Type B pancreatic cell (in vitro differentiated cells): ENCODE results near the gene TSSC4. TPM values are rescaled to one million over a fixed set of nuclear protein-coding genes. Genes with fewer than 3 reads are reported as not detected.

Experiments
- DNase-seq: peaks from one replicate; pipeline ENCODE4 v3.0.0; 2021; ENCODE audit warnings: mixed read lengths; ENCODE audit not compliant: unreplicated experiment; ENCODE audit errors: extremely low spot score
- H3K27ac Mint-ChIP-seq: 2 replicates; pipeline ENCODE4 v1.8.0; 2021; ENCODE audit warnings: mild to moderate bottlenecking, mixed read lengths
- H3K27me3 Mint-ChIP-seq: 2 replicates; pipeline ENCODE4 v1.8.0; 2021; ENCODE audit warnings: mixed read lengths
- H3K36me3 Mint-ChIP-seq: 2 replicates; pipeline ENCODE4 v1.8.0; 2021; ENCODE audit warnings: mixed read lengths
- H3K4me1 Mint-ChIP-seq: one replicate; pipeline ENCODE4 v1.8.0; 2021; ENCODE audit warnings: mixed read lengths; ENCODE audit not compliant: unreplicated experiment
- H3K4me3 Mint-ChIP-seq: 2 replicates; pipeline ENCODE4 v1.8.0; 2021; ENCODE audit warnings: mild to moderate bottlenecking, mixed read lengths
- H3K9me3 Mint-ChIP-seq: 2 replicates; pipeline ENCODE4 v1.8.0; 2021; ENCODE audit warnings: mixed read lengths
- total RNA-seq: library from RNA; stranded (reverse); gene quantifications from 2 replicates; pipeline ENCODE4 v1.2.1, GENCODE V29; 2021; ENCODE audit warnings: low replicate concordance
- TF ChIP-seq, protein P1 (sequence below): fragments of 200-600 bp; sonication (generic); conservative IDR thresholded peaks from 2 replicates; pipeline ENCODE4 v1.5.0; 2021; ENCODE audit warnings: antibody characterized with exemption, mild to moderate bottlenecking

The TSSC4 gene
- total RNA-seq, 1 donor from 2014 or later = 59.0 TPM

DNA sequence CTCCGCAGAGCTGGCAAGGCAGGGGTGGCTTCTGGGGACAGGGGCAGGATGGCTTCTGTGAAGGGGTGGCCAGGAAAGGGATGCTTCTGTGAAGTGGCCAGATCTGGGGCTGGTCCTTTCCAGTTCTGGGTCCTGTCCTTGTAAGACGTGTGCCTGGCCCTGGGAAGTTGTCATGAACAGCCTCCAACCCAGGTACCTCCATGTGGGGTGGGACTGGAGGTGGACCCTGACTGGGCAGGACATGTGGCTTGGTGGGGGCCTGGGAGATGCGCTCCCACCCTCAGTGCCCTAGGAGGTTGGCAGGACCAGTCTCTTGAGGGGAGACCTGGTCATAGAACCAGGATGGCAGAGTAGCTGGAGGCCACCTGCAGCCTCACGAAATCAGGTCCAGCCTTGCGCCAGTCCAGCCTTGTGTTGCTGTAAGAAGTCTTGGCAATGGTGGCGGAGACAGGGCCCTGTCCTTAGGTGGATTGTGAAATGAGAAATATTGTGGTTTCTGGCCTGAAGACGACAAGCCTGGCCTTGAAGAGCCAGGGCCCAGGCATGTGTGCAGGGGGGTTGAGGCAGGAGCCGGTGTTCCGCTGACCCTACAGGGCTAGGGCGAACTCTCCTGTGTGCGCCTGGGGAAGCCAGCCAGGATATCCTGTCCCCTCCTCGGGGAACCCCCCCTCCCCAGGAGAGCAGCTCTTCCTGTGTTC is 46.9 kb downstream of the TSSC4 start:
- H3K27me3 Mint-ChIP-seq = peaks cover 53% of the 10 kb centered on the region
- H3K27ac Mint-ChIP-seq = no peak overlapping the region

DNA sequence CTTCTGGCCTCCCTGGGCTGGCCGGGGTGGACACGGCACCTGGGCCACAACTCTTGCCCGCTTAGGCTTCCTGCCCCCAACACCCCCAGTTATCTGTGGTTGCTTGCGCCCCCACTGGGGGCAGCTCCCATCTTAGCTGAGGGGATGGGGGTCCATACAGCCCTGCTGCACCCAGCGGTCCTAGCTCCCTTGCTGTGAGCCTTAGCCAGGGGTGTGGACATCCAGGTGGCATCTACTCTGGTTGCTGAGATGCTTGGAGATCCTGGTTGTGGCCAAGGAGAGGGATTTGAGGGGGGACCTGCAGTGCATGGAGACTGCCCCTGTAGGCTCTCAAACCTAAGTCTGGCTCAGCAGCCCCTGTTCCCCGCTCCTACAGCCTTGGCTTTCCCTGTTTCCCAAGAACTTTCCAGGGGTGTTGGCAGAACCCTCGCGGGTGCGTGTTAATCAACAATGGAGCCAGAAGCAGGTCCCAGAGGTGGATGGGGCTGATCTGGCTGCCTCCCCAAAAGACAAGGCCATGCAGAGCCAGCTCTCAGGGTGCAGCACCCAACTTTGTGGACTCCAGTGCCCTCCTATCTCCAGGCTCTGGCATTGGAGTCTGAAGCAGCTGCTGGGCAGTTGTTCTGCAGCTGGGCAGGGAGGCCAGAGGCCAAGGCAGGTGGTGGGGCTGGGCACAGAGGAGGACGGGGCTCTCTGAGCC is 47.6 kb downstream of the TSSC4 start:
- no peaks in the 10 kb centered on the region for H3K4me1 Mint-ChIP-seq
- TF ChIP-seq, protein P1, sequence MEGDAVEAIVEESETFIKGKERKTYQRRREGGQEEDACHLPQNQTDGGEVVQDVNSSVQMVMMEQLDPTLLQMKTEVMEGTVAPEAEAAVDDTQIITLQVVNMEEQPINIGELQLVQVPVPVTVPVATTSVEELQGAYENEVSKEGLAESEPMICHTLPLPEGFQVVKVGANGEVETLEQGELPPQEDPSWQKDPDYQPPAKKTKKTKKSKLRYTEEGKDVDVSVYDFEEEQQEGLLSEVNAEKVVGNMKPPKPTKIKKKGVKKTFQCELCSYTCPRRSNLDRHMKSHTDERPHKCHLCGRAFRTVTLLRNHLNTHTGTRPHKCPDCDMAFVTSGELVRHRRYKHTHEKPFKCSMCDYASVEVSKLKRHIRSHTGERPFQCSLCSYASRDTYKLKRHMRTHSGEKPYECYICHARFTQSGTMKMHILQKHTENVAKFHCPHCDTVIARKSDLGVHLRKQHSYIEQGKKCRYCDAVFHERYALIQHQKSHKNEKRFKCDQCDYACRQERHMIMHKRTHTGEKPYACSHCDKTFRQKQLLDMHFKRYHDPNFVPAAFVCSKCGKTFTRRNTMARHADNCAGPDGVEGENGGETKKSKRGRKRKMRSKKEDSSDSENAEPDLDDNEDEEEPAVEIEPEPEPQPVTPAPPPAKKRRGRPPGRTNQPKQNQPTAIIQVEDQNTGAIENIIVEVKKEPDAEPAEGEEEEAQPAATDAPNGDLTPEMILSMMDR = no peak
- H3K9me3 Mint-ChIP-seq = no peaks in the 10 kb centered on the region
- DNase-seq = no peak
- no peaks in the 10 kb centered on the region for H3K36me3 Mint-ChIP-seq
- H3K27ac Mint-ChIP-seq = no peak overlapping the region
- H3K4me3 Mint-ChIP-seq = no peak overlapping the region
- H3K27me3 Mint-ChIP-seq = peaks cover 53% of the 10 kb centered on the region

More for the DNA sequence above, 46.9 kb downstream of the TSSC4 start:
- H3K4me1 Mint-ChIP-seq = no peaks in the 10 kb centered on the region
- peaks cover 4% of the 10 kb centered on the region for H3K9me3 Mint-ChIP-seq
- TF ChIP-seq, protein P1 = no peak
- H3K4me3 Mint-ChIP-seq = no peak overlapping the region
- no peak for DNase-seq
- H3K36me3 Mint-ChIP-seq = no peaks in the 10 kb centered on the region

DNA sequence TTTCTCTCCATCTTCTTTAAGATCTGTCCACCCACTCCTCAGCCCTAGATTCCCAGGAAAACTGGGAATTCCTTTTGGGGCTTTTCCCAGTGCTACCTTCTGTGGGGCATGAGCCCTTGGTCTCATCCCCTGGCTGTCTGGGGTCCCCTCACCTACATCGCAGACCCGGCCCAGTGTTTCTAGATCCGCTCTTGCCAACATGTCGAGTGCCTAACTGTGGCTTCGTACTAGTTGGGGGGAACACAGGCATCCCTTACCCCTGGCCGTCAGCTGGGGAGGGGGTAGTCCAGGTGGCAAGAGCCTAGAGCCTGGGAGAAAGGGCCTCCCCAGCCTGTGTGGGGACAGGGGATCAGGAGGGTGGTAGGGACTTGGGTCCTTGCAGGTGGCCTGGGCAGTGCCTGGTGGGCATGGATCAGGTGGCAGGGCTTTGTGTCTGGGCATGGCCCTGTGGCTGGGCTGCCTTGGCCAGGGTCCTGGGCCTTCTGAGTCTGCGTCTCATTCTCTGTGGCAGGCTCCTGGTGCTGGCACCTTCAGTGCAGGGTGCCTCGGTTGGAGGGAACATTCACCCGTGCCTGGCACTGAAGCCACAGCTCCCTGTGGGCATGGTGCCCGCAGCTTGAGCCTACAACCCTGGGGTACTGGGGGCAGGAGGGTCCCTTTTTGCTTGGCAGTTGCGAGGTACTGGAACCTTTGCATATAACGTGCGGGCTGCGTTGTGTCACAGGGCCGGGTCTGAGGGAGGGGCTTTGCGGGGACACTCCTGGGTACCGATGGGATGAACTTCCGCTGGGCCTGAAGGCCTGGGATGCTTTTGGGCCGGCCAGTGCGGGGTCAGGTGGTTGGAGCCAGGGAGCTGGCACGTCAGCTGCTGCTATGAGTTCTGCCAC is 48.4 kb downstream of the TSSC4 start:
- no peak for DNase-seq
- TF ChIP-seq, protein P1 = no peak
- H3K27me3 Mint-ChIP-seq = peaks cover 46% of the 10 kb centered on the region
- no peak overlapping the region for H3K4me3 Mint-ChIP-seq
- no peak overlapping the region for H3K27ac Mint-ChIP-seq
- no peaks in the 10 kb centered on the region for H3K9me3 Mint-ChIP-seq
- H3K36me3 Mint-ChIP-seq = no peaks in the 10 kb centered on the region
- H3K4me1 Mint-ChIP-seq = no peaks in the 10 kb centered on the region

DNA sequence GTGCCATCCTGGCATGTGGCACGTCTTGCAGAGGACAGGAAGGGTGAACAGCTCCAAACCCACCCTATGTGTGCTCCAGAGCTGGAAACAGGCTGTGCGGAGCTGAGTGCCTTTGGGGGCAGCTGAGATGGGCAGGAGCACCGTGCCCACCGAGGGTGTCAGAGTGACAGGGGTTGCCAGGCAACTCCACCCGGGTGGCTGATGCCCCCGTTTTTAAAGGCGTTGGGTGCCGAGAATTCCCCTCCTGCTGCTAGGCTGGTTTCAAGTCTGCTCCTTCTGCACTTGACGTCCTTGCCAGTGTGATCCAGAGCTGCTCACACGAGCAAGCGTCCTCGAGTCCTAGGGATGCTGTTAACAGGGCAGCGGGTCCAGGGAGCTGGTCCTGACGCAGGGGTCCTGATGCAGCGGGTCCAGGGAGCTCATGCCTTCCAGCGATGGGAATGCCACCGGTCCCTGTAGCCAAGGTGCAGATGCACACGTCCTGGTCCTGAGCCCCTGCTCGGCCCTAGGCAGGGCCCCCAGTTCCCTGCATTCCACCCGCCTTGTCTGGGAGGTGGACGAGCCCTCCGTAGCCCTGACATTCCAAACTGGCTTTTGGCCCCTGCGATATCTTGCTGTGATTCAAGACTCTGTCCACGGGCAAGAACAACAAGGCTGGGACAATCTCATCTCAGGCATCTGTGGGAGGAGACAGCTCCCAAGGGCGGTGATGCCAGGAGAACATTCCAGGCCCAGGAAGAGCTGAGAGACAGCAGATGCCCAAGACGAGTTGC is 49.2 kb downstream of the TSSC4 start:
- no peak for DNase-seq
- Mint-ChIP-seq H3K27ac (no peak overlapping the region), H3K9me3 (no peaks in the 10 kb centered on the region), H3K4me1 (no peaks in the 10 kb centered on the region), H3K36me3 (no peaks in the 10 kb centered on the region), H3K4me3 (no peak overlapping the region), H3K27me3 (peaks cover 50% of the 10 kb centered on the region)
- TF ChIP-seq, protein P1 = no peak
